H9 (cell line): Measurements from ENCODE around the gene MINAR1. TPM values are rescaled to one million over a fixed set of nuclear protein-coding genes. Genes with fewer than 3 reads are reported as not detected.

Experiments used
- DNase-seq: peaks from one replicate; pipeline ENCODE4 v3.0.0-alpha.2; 2017
- H2AFZ ChIP-seq: one replicate; pipeline ENCODE4 v1.6.1; 2013; ENCODE audit warnings: mild to moderate bottlenecking, low read length, control low read depth, moderate library complexity
- H2AK5ac ChIP-seq: 2 replicates; pipeline ENCODE4 v1.6.1; 2013; ENCODE audit warnings: low read length, control low read depth, mixed read lengths; ENCODE audit not compliant: insufficient read length
- H2BK120ac ChIP-seq: one replicate; pipeline ENCODE4 v1.6.1; 2013; ENCODE audit warnings: low read depth, mild to moderate bottlenecking, low read length, control low read depth, inconsistent platforms; ENCODE audit not compliant: poor library complexity, severe bottlenecking
- H2BK12ac ChIP-seq: 2 replicates; pipeline ENCODE4 v1.6.1; 2013; ENCODE audit warnings: low read length, control low read depth, mixed read lengths, low read depth; ENCODE audit not compliant: insufficient read length
- H2BK15ac ChIP-seq: 2 replicates; pipeline ENCODE4 v1.6.1; 2013; ENCODE audit warnings: low read depth, low read length, control low read depth
- H2BK20ac ChIP-seq: one replicate; pipeline ENCODE4 v1.6.1; 2013; ENCODE audit warnings: low read depth, mild to moderate bottlenecking, low read length, control low read depth, inconsistent platforms; ENCODE audit not compliant: poor library complexity, severe bottlenecking
- H2BK5ac ChIP-seq: 2 replicates; pipeline ENCODE4 v1.6.1; 2013; ENCODE audit warnings: low read length, control low read depth, mixed read lengths; ENCODE audit not compliant: insufficient read length
- H3K14ac ChIP-seq: 2 replicates; pipeline ENCODE4 v1.6.1; 2013; ENCODE audit warnings: low read length, control low read depth; ENCODE audit not compliant: insufficient read depth
- H3K18ac ChIP-seq: 2 replicates; pipeline ENCODE4 v1.6.1; 2013; ENCODE audit warnings: low read depth, mild to moderate bottlenecking, mixed read lengths, low read length, control low read depth; ENCODE audit not compliant: insufficient read length
- H3K23ac ChIP-seq: 2 replicates; pipeline ENCODE4 v1.6.1; 2013; ENCODE audit warnings: low read length, control low read depth, mixed read lengths, low read depth; ENCODE audit not compliant: insufficient read length
- H3K23me2 ChIP-seq: 2 replicates; pipeline ENCODE4 v1.6.1; 2013; ENCODE audit warnings: low read depth, mild to moderate bottlenecking, mixed read lengths, low read length, control low read depth; ENCODE audit not compliant: insufficient read length, poor library complexity, severe bottlenecking
- H3K27ac ChIP-seq: 2 replicates; pipeline ENCODE4 v1.5.1; 2013; ENCODE audit warnings: low read length, control low read depth, mixed read lengths, low read depth; ENCODE audit not compliant: insufficient read length
- H3K27me3 ChIP-seq: 2 replicates; pipeline ENCODE4 v1.6.1; 2013; ENCODE audit warnings: low read length, control low read depth, inconsistent platforms; ENCODE audit not compliant: insufficient read depth
- H3K4ac ChIP-seq: 2 replicates; pipeline ENCODE4 v1.6.1; 2013; ENCODE audit warnings: low read depth, mild to moderate bottlenecking, control low read depth, inconsistent platforms, low read length, moderate library complexity
- H3K4me1 ChIP-seq: 2 replicates; pipeline ENCODE4 v1.6.1; 2013; ENCODE audit warnings: low read length, control low read depth, inconsistent platforms; ENCODE audit not compliant: insufficient read depth
- H3K4me2 ChIP-seq: 2 replicates; pipeline ENCODE4 v1.6.1; 2013; ENCODE audit warnings: low read length, control low read depth, mixed read lengths; ENCODE audit not compliant: insufficient read length, insufficient read depth
- H3K56ac ChIP-seq: 2 replicates; pipeline ENCODE4 v1.6.1; 2013; ENCODE audit warnings: low read depth, mild to moderate bottlenecking, mixed read lengths, low read length, control low read depth; ENCODE audit not compliant: insufficient read length
- H3K79me1 ChIP-seq: 2 replicates; pipeline ENCODE4 v1.6.1; 2013; ENCODE audit warnings: low read depth, mild to moderate bottlenecking, moderate library complexity, low read length, control low read depth, inconsistent platforms; ENCODE audit not compliant: insufficient read depth, poor library complexity, severe bottlenecking
- H3K79me2 ChIP-seq: 2 replicates; pipeline ENCODE4 v1.6.1; 2013; ENCODE audit warnings: low read length, control low read depth, inconsistent platforms; ENCODE audit not compliant: insufficient read depth
- H3K9ac ChIP-seq: 2 replicates; pipeline ENCODE4 v1.6.1; 2013; ENCODE audit warnings: low read length, control low read depth, mixed read lengths; ENCODE audit not compliant: insufficient read length; ENCODE audit errors: extremely low read depth
- H3K9me3 ChIP-seq: one replicate; pipeline ENCODE4 v1.6.1; 2013; ENCODE audit warnings: low read depth, low read length, inconsistent platforms; ENCODE audit not compliant: control insufficient read depth
- H3T11ph ChIP-seq: one replicate; pipeline ENCODE4 v1.6.1; 2013; ENCODE audit warnings: mild to moderate bottlenecking, low read length, control low read depth, inconsistent platforms
- H4K20me1 ChIP-seq: one replicate; pipeline ENCODE4 v1.6.1; 2013; ENCODE audit not compliant: control insufficient read depth, insufficient read length, insufficient read depth
- H4K5ac ChIP-seq: 2 replicates; pipeline ENCODE4 v1.6.1; 2013; ENCODE audit warnings: low read depth, mild to moderate bottlenecking, mixed read lengths, low read length, control low read depth; ENCODE audit not compliant: insufficient read length
- H4K8ac ChIP-seq: replicated peaks from 2 replicates; pipeline ENCODE4 v1.6.1; 2013; ENCODE audit warnings: low read length, control low read depth, mixed read lengths, low read depth; ENCODE audit not compliant: insufficient read length
- H4K91ac ChIP-seq: 2 replicates; pipeline ENCODE4 v1.6.1; 2013; ENCODE audit warnings: low read depth, mild to moderate bottlenecking, moderate library complexity, mixed read lengths, low read length, control low read depth; ENCODE audit not compliant: insufficient read length
- H3K27ac Mint-ChIP-seq, 3 experiments: 2 replicates in 2 of 3; 3 replicates in 1 of 3; pipeline ENCODE4 v1.8.0; 2020 to 2021; ENCODE audit warnings: mixed read lengths in 3 of 3, mild to moderate bottlenecking in 1 of 3, moderate library complexity in 1 of 3
- H3K27me3 Mint-ChIP-seq: 2 replicates; pipeline ENCODE4 v1.8.0; 2021; ENCODE audit warnings: low read depth, mild to moderate bottlenecking, moderate library complexity, mixed read lengths
- H3K36me3 Mint-ChIP-seq, 3 experiments: 2 replicates in 2 of 3; 3 replicates in 1 of 3; pipeline ENCODE4 v1.8.0; 2020 to 2021; ENCODE audit warnings: low read depth in 3 of 3, mixed read lengths in 3 of 3; ENCODE audit not compliant: insufficient read depth in 1 of 3
- H3K4me1 Mint-ChIP-seq, 2 experiments: 2 replicates each; pipeline ENCODE4 v1.8.0; 2020; ENCODE audit warnings: mixed read lengths in 2 of 2
- H3K4me3 Mint-ChIP-seq, 2 experiments: 2 replicates in 1 of 2; 3 replicates in 1 of 2; pipeline ENCODE4 v1.8.0; 2020 to 2021; ENCODE audit warnings: mild to moderate bottlenecking in 2 of 2, mixed read lengths in 2 of 2, moderate library complexity in 1 of 2
- H3K9me3 Mint-ChIP-seq, 2 experiments: 2 replicates in 1 of 2; 3 replicates in 1 of 2; pipeline ENCODE4 v1.8.0; 2020; ENCODE audit warnings: mild to moderate bottlenecking in 2 of 2, mixed read lengths in 2 of 2, moderate library complexity in 1 of 2
- WGBS: extraction: QIAGEN DNeasy Blood & Tissue Kit; methylation state at CpG from one replicate; pipeline ENCODE4 v1.1.7; 2013; ENCODE audit warnings: missing lambda C conversion rate, low lambda C conversion rate, mixed read lengths; ENCODE audit not compliant: insufficient read length; ENCODE audit errors: extremely low coverage; 5-methylcytosine and 5-hydroxymethylcytosine counted together
- total RNA-seq: library from RNA; stranded (reverse); gene quantifications from 2 replicates; pipeline ENCODE4 v1.2.1, GENCODE V29; 2021
- TF ChIP-seq, protein P1 (sequence below): fragments of 200-600 bp; sonication (generic); conservative IDR thresholded peaks from 3 replicates; pipeline ENCODE4 v1.8.0; 2021; ENCODE audit warnings: antibody characterized with exemption, mild to moderate bottlenecking

Gene MINAR1
- total RNA-seq, 1 experiment from 2014 or later = 0.74 TPM

DNA sequence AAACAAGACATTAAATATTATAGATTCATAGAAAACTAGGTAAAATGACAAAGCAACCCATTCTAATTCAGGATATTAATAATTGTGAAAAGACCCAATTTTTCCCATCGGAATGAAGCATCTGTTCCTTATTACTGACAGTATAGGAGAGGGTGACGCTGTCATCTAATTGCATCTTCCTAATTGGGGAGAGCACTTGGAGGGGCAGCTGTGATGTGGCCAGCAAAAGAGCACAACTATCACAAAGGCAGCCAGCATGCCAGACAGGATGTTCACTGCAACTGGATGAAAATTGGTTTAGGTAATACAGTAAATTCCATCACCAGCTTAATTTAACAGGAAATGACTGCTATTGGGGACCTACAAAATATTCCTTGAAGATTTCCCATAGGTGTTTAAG lies 21.9 kb upstream of the MINAR1 start:
- H2BK5ac ChIP-seq = no peak overlapping the region
- no peak overlapping the region for H2BK120ac ChIP-seq
- H2BK15ac ChIP-seq = no peak overlapping the region
- H3K79me1 ChIP-seq = no peaks in the 10 kb centered on the region
- H3K9me3 ChIP-seq = no peaks in the 10 kb centered on the region
- Mint-ChIP-seq H3K27me3 (no peaks in the 10 kb centered on the region), H3K27ac (no peak overlapping the region), H3K4me1 (peaks cover 8 to 19% of the 10 kb centered on the region in 2 experiments), H3K9me3 (no peaks in the 10 kb centered on the region), H3K4me3 (no peak overlapping the region), H3K36me3 (peaks cover 0 to 2% (median 0%) of the 10 kb centered on the region in 3 experiments; a peak in 2 of 7 replicates)
- no peak overlapping the region for H3K9ac ChIP-seq
- H3K18ac ChIP-seq = no peak overlapping the region
- H4K5ac ChIP-seq = no peak overlapping the region
- H4K91ac ChIP-seq = no peak overlapping the region
- H3K56ac ChIP-seq = no peak overlapping the region
- H2AFZ ChIP-seq = no peak overlapping the region
- H2AK5ac ChIP-seq = no peak overlapping the region
- no peak overlapping the region for H3T11ph ChIP-seq
- TF ChIP-seq, protein P1, sequence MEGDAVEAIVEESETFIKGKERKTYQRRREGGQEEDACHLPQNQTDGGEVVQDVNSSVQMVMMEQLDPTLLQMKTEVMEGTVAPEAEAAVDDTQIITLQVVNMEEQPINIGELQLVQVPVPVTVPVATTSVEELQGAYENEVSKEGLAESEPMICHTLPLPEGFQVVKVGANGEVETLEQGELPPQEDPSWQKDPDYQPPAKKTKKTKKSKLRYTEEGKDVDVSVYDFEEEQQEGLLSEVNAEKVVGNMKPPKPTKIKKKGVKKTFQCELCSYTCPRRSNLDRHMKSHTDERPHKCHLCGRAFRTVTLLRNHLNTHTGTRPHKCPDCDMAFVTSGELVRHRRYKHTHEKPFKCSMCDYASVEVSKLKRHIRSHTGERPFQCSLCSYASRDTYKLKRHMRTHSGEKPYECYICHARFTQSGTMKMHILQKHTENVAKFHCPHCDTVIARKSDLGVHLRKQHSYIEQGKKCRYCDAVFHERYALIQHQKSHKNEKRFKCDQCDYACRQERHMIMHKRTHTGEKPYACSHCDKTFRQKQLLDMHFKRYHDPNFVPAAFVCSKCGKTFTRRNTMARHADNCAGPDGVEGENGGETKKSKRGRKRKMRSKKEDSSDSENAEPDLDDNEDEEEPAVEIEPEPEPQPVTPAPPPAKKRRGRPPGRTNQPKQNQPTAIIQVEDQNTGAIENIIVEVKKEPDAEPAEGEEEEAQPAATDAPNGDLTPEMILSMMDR = no peak
- H3K23me2 ChIP-seq = no peaks in the 10 kb centered on the region
- H4K20me1 ChIP-seq = no peaks in the 10 kb centered on the region
- H4K8ac ChIP-seq = no peak overlapping the region
- no peak overlapping the region for H3K23ac ChIP-seq
- H3K27me3 ChIP-seq = no peaks in the 10 kb centered on the region
- no peak overlapping the region for H2BK20ac ChIP-seq
- no peaks in the 10 kb centered on the region for H3K79me2 ChIP-seq
- no CpG with 5 or more reads among the region's 2 CpGs for WGBS
- no peak overlapping the region for H3K14ac ChIP-seq
- H3K4ac ChIP-seq = no peak overlapping the region
- DNase-seq = no peak
- H3K4me1 ChIP-seq = peaks cover 2% of the 10 kb centered on the region
- no peak overlapping the region for H2BK12ac ChIP-seq
- no peak overlapping the region for H3K4me2 ChIP-seq
- H3K27ac ChIP-seq = no peak overlapping the region
